ENCODE results near the gene MRPL24. TPM values are rescaled to one million over a fixed set of nuclear protein-coding genes. Genes with fewer than 3 reads are reported as not detected.
A peak's percentile ranks its signal among the peaks of the same experiment; 100 is the strongest.

MRPL24 gene
- total and polyA plus RNA-seq, 2 donors from 2014 or later: 71.9 to 174 TPM

GRCh38 chr1:156692925-156693847, 47.7 kb downstream of the MRPL24 start:
- peaks cover 0 to 12% (median 6%) of the 10 kb centered on the region in 3 donors for H3K4me1 ChIP-seq (ENCODE audit: control insufficient read depth in 2 of 3, insufficient read depth in 2 of 3, low read depth in 1 of 3, low read length in 3 of 3)
- TF ChIP-seq CTCF (IDR thresholded peaks at IDR 0.05; ENCODE audit: borderline replicate concordance, extremely low read depth, insufficient read depth): no peak
- H3K27ac ChIP-seq (ENCODE audit: low read depth in 2 of 2, low read length in 2 of 2): no peak overlapping the region
- DNase-seq (peak in 4 of 5 donors; percentile 93 to 96 (median 95)), FAIRE-seq (no peak)
- no peaks in the 10 kb centered on the region for H3K27me3 ChIP-seq (ENCODE audit: control insufficient read depth, insufficient read depth, low read length)
- no peak overlapping the region for H3K9ac ChIP-seq (ENCODE audit: low read length in 3 of 3)
- no peaks in the 10 kb centered on the region for H3K9me3 ChIP-seq (ENCODE audit: control insufficient read depth in 2 of 3, insufficient read depth in 1 of 3, low read length in 3 of 3)
- H3K36me3 ChIP-seq (ENCODE audit: control insufficient read depth in 2 of 3, insufficient read depth in 3 of 3, low read length in 3 of 3): no peaks in the 10 kb centered on the region
- no peak overlapping the region for H3K4me3 ChIP-seq (ENCODE audit: low read length in 3 of 3)
- intact Hi-C loops (cut with DNase I): no loop called here

GRCh38 chr1:156692441-156692924, 48.4 kb downstream of the MRPL24 start:
- Histone ChIP-seq H3K27ac (ENCODE audit: low read depth in 2 of 2, low read length in 2 of 2) (no peak overlapping the region), H3K9me3 (ENCODE audit: control insufficient read depth in 2 of 3, insufficient read depth in 1 of 3, low read length in 3 of 3) (no peaks in the 10 kb centered on the region), H3K9ac (ENCODE audit: low read length in 3 of 3) (no peak overlapping the region), H3K4me1 (ENCODE audit: control insufficient read depth in 2 of 3, insufficient read depth in 2 of 3, low read depth in 1 of 3, low read length in 3 of 3) (peaks cover 0 to 12% (median 6%) of the 10 kb centered on the region in 3 donors), H3K36me3 (ENCODE audit: control insufficient read depth in 2 of 3, insufficient read depth in 3 of 3, low read length in 3 of 3) (no peaks in the 10 kb centered on the region), H3K27me3 (ENCODE audit: control insufficient read depth, insufficient read depth, low read length) (no peaks in the 10 kb centered on the region), H3K4me3 (ENCODE audit: low read length in 3 of 3) (no peak overlapping the region)
- FAIRE-seq (no peak), DNase-seq (peak in 1 of 5 donors; percentile 41)
- no peak for TF ChIP-seq CTCF (IDR thresholded peaks at IDR 0.05; ENCODE audit: borderline replicate concordance, extremely low read depth, insufficient read depth)
- intact Hi-C loops (cut with DNase I): no loop called here

- no peak overlapping the region for H3K4me3 ChIP-seq (ENCODE audit: low read length in 3 of 3)
- H3K27me3 ChIP-seq (ENCODE audit: control insufficient read depth, insufficient read depth, low read length): no peaks in the 10 kb centered on the region
- TF ChIP-seq CTCF (IDR thresholded peaks at IDR 0.05; ENCODE audit: borderline replicate concordance, extremely low read depth, insufficient read depth): no peak
- no peaks in the 10 kb centered on the region for H3K36me3 ChIP-seq (ENCODE audit: control insufficient read depth in 2 of 3, insufficient read depth in 3 of 3, low read length in 3 of 3)
- no peaks in the 10 kb centered on the region for H3K9me3 ChIP-seq (ENCODE audit: control insufficient read depth in 2 of 3, insufficient read depth in 1 of 3, low read length in 3 of 3)
- no peak for FAIRE-seq
- intact Hi-C loops (cut with DNase I): no loop called here
- no peak overlapping the region for H3K27ac ChIP-seq (ENCODE audit: low read depth in 2 of 2, low read length in 2 of 2)
- H3K4me1 ChIP-seq (ENCODE audit: control insufficient read depth in 2 of 3, insufficient read depth in 2 of 3, low read depth in 1 of 3, low read length in 3 of 3): peaks cover 0 to 12% (median 6%) of the 10 kb centered on the region in 3 donors
- no peak overlapping the region for H3K9ac ChIP-seq (ENCODE audit: low read length in 3 of 3)
- DNase-seq: peak in 3 of 5 donors; percentile 65 to 76 (median 69)
Measured at GRCh38 chr1:156691665-156692440, 49.0 kb downstream of the MRPL24 start.

Data from kidney (tissue), 14 donors.